SIG-M5 treated with dmso at 0.1 percent for 504 hours (cell line): ENCODE data around the gene AIF1L.
"Not testable (repeated sequence)": the region's sequence is repeated elsewhere in the genome, so short reads cannot be mapped to it uniquely, and the experiment has no call there.

Experiments used
- DNase-seq: peaks from one replicate; lab custom pipeline; 2025; ENCODE audit not compliant: unreplicated experiment; lab: John Stamatoyannopoulos, UW

AIF1L gene

GRCh38 chr9:131117762-131118145 is 21.4 kb downstream of the AIF1L start:
- DNase-seq, result no peak

- no peak for DNase-seq
Measured at GRCh38 chr9:131119600-131119999, 23.3 kb downstream of the AIF1L start.

- no peak for DNase-seq
Measured at GRCh38 chr9:131120620-131121228, 24.4 kb downstream of the AIF1L start.

GRCh38 chr9:131121346-131121745 is 25.0 kb downstream of the AIF1L start:
- no peak for DNase-seq

- no peak for DNase-seq
Measured at GRCh38 chr9:131122158-131122557, 25.8 kb downstream of the AIF1L start.

- DNase-seq, result no peak
Measured at GRCh38 chr9:131125038-131125287, 28.6 kb downstream of the AIF1L start.

GRCh38 chr9:131125288-131126058 is 29.1 kb downstream of the AIF1L start, which contains the start of gene NUP214:
NUP214 (plus strand) TSS chr9:131125586; CDS start chr9:131125705, 119 bp downstream.
- peak; percentile 94 for DNase-seq

- no peak for DNase-seq
Measured at GRCh38 chr9:131126059-131126426, 29.7 kb downstream of the AIF1L start.

- DNase-seq, result no peak
Measured at GRCh38 chr9:131129183-131129582, 32.9 kb downstream of the AIF1L start.

- no peak for DNase-seq
Measured at GRCh38 chr9:131138676-131139075, 42.3 kb downstream of the AIF1L start.

- no peak for DNase-seq
Measured at GRCh38 chr9:131140112-131140511, 43.8 kb downstream of the AIF1L start.

- no peak for DNase-seq
Measured at GRCh38 chr9:131140550-131140949, 44.2 kb downstream of the AIF1L start.

- no peak for DNase-seq
Measured at GRCh38 chr9:131142160-131142559, 45.8 kb downstream of the AIF1L start.

- DNase-seq, result no peak
Measured at GRCh38 chr9:131144201-131144600, 47.9 kb downstream of the AIF1L start.

- no peak for DNase-seq
Measured at GRCh38 chr9:131145245-131145644, 48.9 kb downstream of the AIF1L start.

- no peak for DNase-seq
Measured at GRCh38 chr9:131146186-131146585, 49.9 kb downstream of the AIF1L start.

GRCh38 chr9:131148276-131148675 is 51.9 kb downstream of the AIF1L start:
- DNase-seq, result no peak

GRCh38 chr9:131148966-131149687 is 52.8 kb downstream of the AIF1L start:
- DNase-seq, result no peak

GRCh38 chr9:131149688-131150053 is 53.3 kb downstream of the AIF1L start:
- no peak for DNase-seq

GRCh38 chr9:131153595-131153994 is 57.3 kb downstream of the AIF1L start:
- no peak for DNase-seq

GRCh38 chr9:131158673-131159072 is 62.3 kb downstream of the AIF1L start:
- DNase-seq, result not testable (repeated sequence)

- DNase-seq, result no peak
Measured at GRCh38 chr9:131160416-131161112, 64.2 kb downstream of the AIF1L start.
